CD14-positive monocyte (primary cell): ENCODE data around the gene DUSP12. TPM values are rescaled to one million over a fixed set of nuclear protein-coding genes. Genes with fewer than 3 reads are reported as not detected.
A peak's percentile ranks its signal among the peaks of the same experiment; 100 is the strongest.

ENCODE experiments used
- DNase-seq, 3 donors: peaks; one replicate each; pipeline ENCODE4 v3.0.0-alpha.2; 2011 to 2022
- H2AFZ ChIP-seq: 2 replicates; pipeline ENCODE4 v1.6.0; 2012; ENCODE audit warnings: mild to moderate bottlenecking, low read depth, low read length, inconsistent platforms; ENCODE audit not compliant: insufficient read depth, poor library complexity, severe bottlenecking
- H3K27ac ChIP-seq, 2 donors: 1 replicate in 1 of 2; 2 replicates in 1 of 2; pipeline ENCODE4 v1.5.1; 2012 to 2013; ENCODE audit warnings: low read length in 2 of 2, control low read depth in 1 of 2, inconsistent platforms in 1 of 2, low read depth in 1 of 2, mild to moderate bottlenecking in 1 of 2
- H3K27me3 ChIP-seq, 2 donors: one replicate each; pipeline versions ENCODE4 v1.6.0 to v1.6.1; 2011 to 2013; ENCODE audit warnings: low read length in 2 of 2; ENCODE audit not compliant: control insufficient read depth in 2 of 2, insufficient read depth in 2 of 2
- H3K36me3 ChIP-seq, 2 donors: replicated peaks in 1 of 2; 1 replicate in 1 of 2; 2 replicates in 1 of 2; pipeline versions ENCODE4 v1.5.1 to v1.6.1; 2012 to 2013; ENCODE audit warnings: low read length in 2 of 2, control low read depth in 1 of 2, inconsistent platforms in 1 of 2, mild to moderate bottlenecking in 1 of 2; ENCODE audit not compliant: insufficient read depth in 2 of 2, control insufficient read depth in 1 of 2
- H3K4me1 ChIP-seq, 2 donors: 1 replicate in 1 of 2; 2 replicates in 1 of 2; pipeline versions ENCODE4 v1.5.1 to v1.6.1; 2012 to 2013; ENCODE audit warnings: low read length in 2 of 2, control low read depth in 1 of 2, inconsistent platforms in 1 of 2, mild to moderate bottlenecking in 1 of 2, moderate library complexity in 1 of 2; ENCODE audit not compliant: insufficient read depth in 2 of 2, control insufficient read depth in 1 of 2
- H3K4me2 ChIP-seq: replicated peaks from 2 replicates; pipeline ENCODE3; 2012; ENCODE audit warnings: low read length, moderate library complexity, mild to moderate bottlenecking; ENCODE audit not compliant: poor library complexity, severe bottlenecking; ENCODE audit errors: extremely low read depth
- H3K4me3 ChIP-seq, 3 experiments: fragments of 200-600 bp in 1 of 3; sonication (generic) in 1 of 3; replicated peaks in 1 of 3; 1 replicate in 2 of 3; 2 replicates in 1 of 3; pipeline ENCODE4 v1.5.1; 2011 to 2013; ENCODE audit warnings: low read length in 3 of 3, mild to moderate bottlenecking in 3 of 3, control low read depth in 2 of 3, low read depth in 2 of 3, inconsistent platforms in 1 of 3, moderate library complexity in 1 of 3
- H3K79me2 ChIP-seq: 2 replicates; pipeline ENCODE4 v1.6.0; 2012; ENCODE audit warnings: mild to moderate bottlenecking, control low read depth, inconsistent platforms, low read length, moderate library complexity; ENCODE audit not compliant: insufficient read depth
- H3K9ac ChIP-seq: 2 replicates; pipeline ENCODE4 v1.6.0; 2017; ENCODE audit warnings: low read length, mild to moderate bottlenecking; ENCODE audit not compliant: insufficient read depth, poor library complexity, severe bottlenecking
- H3K9me3 ChIP-seq, 2 donors: replicated peaks in 1 of 2; 1 replicate in 1 of 2; 2 replicates in 1 of 2; pipeline versions ENCODE4 v1.5.1 to v1.6.1; 2012 to 2013; ENCODE audit warnings: low read length in 2 of 2, control low read depth in 1 of 2; ENCODE audit not compliant: control insufficient read depth in 1 of 2, insufficient read depth in 1 of 2
- H4K20me1 ChIP-seq: 2 replicates; pipeline ENCODE4 v1.6.0; 2012; ENCODE audit warnings: mild to moderate bottlenecking, low read length, control low read depth, moderate library complexity; ENCODE audit not compliant: insufficient read depth
- H3K27ac Mint-ChIP-seq, 7 donors: one replicate each; pipeline ENCODE4 v1.8.0; 2020; ENCODE audit warnings: mild to moderate bottlenecking in 7 of 7, mixed read lengths in 7 of 7, moderate library complexity in 6 of 7, inconsistent platforms in 2 of 7
- H3K27me3 Mint-ChIP-seq, 3 donors: one replicate each; pipeline ENCODE4 v1.8.0; 2021 to 2022; ENCODE audit warnings: low read depth in 3 of 3, mild to moderate bottlenecking in 3 of 3, mixed read lengths in 3 of 3, moderate library complexity in 3 of 3, inconsistent platforms in 1 of 3
- H3K36me3 Mint-ChIP-seq, 2 donors: one replicate each; pipeline ENCODE4 v1.8.0; 2020; ENCODE audit warnings: mixed read lengths in 2 of 2, inconsistent platforms in 1 of 2, mild to moderate bottlenecking in 1 of 2
- H3K4me1 Mint-ChIP-seq: one replicate; pipeline ENCODE4 v1.8.0; 2020; ENCODE audit warnings: mild to moderate bottlenecking, mixed read lengths
- H3K4me3 Mint-ChIP-seq, 2 donors: one replicate each; pipeline ENCODE4 v1.8.0; 2020; ENCODE audit warnings: mild to moderate bottlenecking in 2 of 2, mixed read lengths in 2 of 2, moderate library complexity in 1 of 2
- H3K9me3 Mint-ChIP-seq, 7 donors: one replicate each; pipeline ENCODE4 v1.8.0; 2020 to 2022; ENCODE audit warnings: mixed read lengths in 7 of 7, mild to moderate bottlenecking in 6 of 7, moderate library complexity in 6 of 7, inconsistent platforms in 2 of 7
- CTCF ChIP-seq: fragments of 200-600 bp; IDR thresholded peaks from one replicate; pipeline ENCODE4 v1.8.0; 2022; ENCODE audit warnings: antibody characterized with exemption, mild to moderate bottlenecking
- WGBS: methylation state at CpG from one replicate; pipeline ENCODE4 v1.1.5; 2013; ENCODE audit warnings: missing lambda C conversion rate; ENCODE audit not compliant: insufficient coverage; 5-methylcytosine and 5-hydroxymethylcytosine counted together
- intact Hi-C, 2 donors: fragments of 100-400 bp; cut with micrococcal nuclease; formaldehyde crosslinking; loops; one replicate each; pipeline versions ENCODE4 v1.15.0 to v1.15.1; 2023
- polyA plus RNA-seq, 3 donors: library from polyadenylated mRNA; depleted of rRNA in 1 of 3; unstranded in 2 of 3; stranded (reverse) in 1 of 3; fragments of 300-500 nt in 2 of 3; fragments of >200 nt in 1 of 3; fragmentation: Illumina TruSeq in 2 of 3; gene quantifications; 1 replicate in 2 of 3; 2 replicates in 1 of 3; pipeline ENCODE4 v1.2.3, GENCODE V29; 2012 to 2021

Gene DUSP12
- polyA plus RNA-seq, 3 donors: 19.0 to 32.0 (median 30.5) TPM

GRCh38 chr1:161727256-161727924 lies 22.2 kb upstream of the DUSP12 start:
- H3K4me1 ChIP-seq: peaks cover 30 to 48% of the 10 kb centered on the region in 2 donors
- intact Hi-C loops: no loop called here
- no peak for DNase-seq
- H3K4me3 Mint-ChIP-seq: peak overlapping the region; percentile 78 to 97
- WGBS: under 1% methylated on average over 30 of the region's 38 CpGs
- no peaks in the 10 kb centered on the region for H3K36me3 ChIP-seq
- peak overlapping the region; percentile 91 for H3K4me2 ChIP-seq
- peaks cover 9 to 10% of the 10 kb centered on the region in 2 donors for H3K36me3 Mint-ChIP-seq
- peak overlapping the region; percentile 29 for H3K9ac ChIP-seq
- H4K20me1 ChIP-seq: no peaks in the 10 kb centered on the region
- no peaks in the 10 kb centered on the region for H3K79me2 ChIP-seq
- H3K4me3 ChIP-seq: peak overlapping the region; percentile 2 to 77 (median 25)
- H3K9me3 ChIP-seq: no peaks in the 10 kb centered on the region
- peaks cover 42% of the 10 kb centered on the region for H3K4me1 Mint-ChIP-seq
- peaks cover 74 to 100% of the 10 kb centered on the region in 2 donors for H3K27me3 ChIP-seq
- TF ChIP-seq CTCF: no peak
- H2AFZ ChIP-seq: peak overlapping the region; percentile 62
- H3K27ac ChIP-seq: no peak overlapping the region
- peak overlapping the region in 3 of 7 donors; percentile 14 to 50 (median 25) for H3K27ac Mint-ChIP-seq
- peaks cover 94 to 100% (median 95%) of the 10 kb centered on the region in 3 donors for H3K27me3 Mint-ChIP-seq
- peaks cover 0 to 23% (median 14%) of the 10 kb centered on the region in 7 donors for H3K9me3 Mint-ChIP-seq

- peaks cover 38% of the 10 kb centered on the region for H3K4me1 Mint-ChIP-seq
- H3K9me3 Mint-ChIP-seq: peaks cover 0 to 23% (median 14%) of the 10 kb centered on the region in 7 donors
- H3K27me3 Mint-ChIP-seq: peaks cover 89 to 98% (median 93%) of the 10 kb centered on the region in 3 donors
- Histone ChIP-seq H3K4me1 (peaks cover 27 to 45% of the 10 kb centered on the region in 2 donors), H3K27ac (no peak overlapping the region), H2AFZ (no peak overlapping the region), H3K79me2 (no peaks in the 10 kb centered on the region), H3K4me2 (no peak overlapping the region), H3K4me3 (no peak overlapping the region), H3K36me3 (no peaks in the 10 kb centered on the region), H3K9me3 (no peaks in the 10 kb centered on the region), H3K9ac (no peak overlapping the region), H4K20me1 (no peaks in the 10 kb centered on the region), H3K27me3 (peaks cover 73 to 100% of the 10 kb centered on the region in 2 donors)
- DNase-seq: peak in 1 of 3 donors; percentile 74
- no peak for TF ChIP-seq CTCF
- peak overlapping the region in 1 of 2 donors; percentile 97 for H3K4me3 Mint-ChIP-seq
- H3K27ac Mint-ChIP-seq: peak overlapping the region in 1 of 7 donors; percentile 7
- intact Hi-C loops: no loop called here
- H3K36me3 Mint-ChIP-seq: peaks cover 6 to 8% of the 10 kb centered on the region in 2 donors
- whole genome bisulfite sequencing: 42% methylated on average over 2 of the region's 7 CpGs
Observed at GRCh38 chr1:161728376-161729226, 21.0 kb upstream of the DUSP12 start.
